ENCODE measurements around the gene ROR1.

GRCh38 chr1:63937461-63938022 is 163.7 kb downstream of the ROR1 start:
- TF ChIP-seq, protein P1, sequence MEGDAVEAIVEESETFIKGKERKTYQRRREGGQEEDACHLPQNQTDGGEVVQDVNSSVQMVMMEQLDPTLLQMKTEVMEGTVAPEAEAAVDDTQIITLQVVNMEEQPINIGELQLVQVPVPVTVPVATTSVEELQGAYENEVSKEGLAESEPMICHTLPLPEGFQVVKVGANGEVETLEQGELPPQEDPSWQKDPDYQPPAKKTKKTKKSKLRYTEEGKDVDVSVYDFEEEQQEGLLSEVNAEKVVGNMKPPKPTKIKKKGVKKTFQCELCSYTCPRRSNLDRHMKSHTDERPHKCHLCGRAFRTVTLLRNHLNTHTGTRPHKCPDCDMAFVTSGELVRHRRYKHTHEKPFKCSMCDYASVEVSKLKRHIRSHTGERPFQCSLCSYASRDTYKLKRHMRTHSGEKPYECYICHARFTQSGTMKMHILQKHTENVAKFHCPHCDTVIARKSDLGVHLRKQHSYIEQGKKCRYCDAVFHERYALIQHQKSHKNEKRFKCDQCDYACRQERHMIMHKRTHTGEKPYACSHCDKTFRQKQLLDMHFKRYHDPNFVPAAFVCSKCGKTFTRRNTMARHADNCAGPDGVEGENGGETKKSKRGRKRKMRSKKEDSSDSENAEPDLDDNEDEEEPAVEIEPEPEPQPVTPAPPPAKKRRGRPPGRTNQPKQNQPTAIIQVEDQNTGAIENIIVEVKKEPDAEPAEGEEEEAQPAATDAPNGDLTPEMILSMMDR (IDR thresholded peaks at IDR 0.05; ENCODE audit: borderline replicate concordance, extremely low read depth, low read length, poor library complexity, severe bottlenecking), result no peak
- no peak for TF ChIP-seq EZH2 (IDR thresholded peaks at IDR 0.05; ENCODE audit: borderline replicate concordance, low read depth, low read length, severe bottlenecking)
